IMR-90 (cell line): Measurements from ENCODE around the gene SARNP. TPM values are rescaled to one million over a fixed set of nuclear protein-coding genes. Genes with fewer than 3 reads are reported as not detected.

Experiments used
- ATAC-seq: fragments of 200-7000 bp; cut with Tn5 transposase; 2 replicates; pipeline ENCODE4 v1.9.1; 2020; ENCODE audit warnings: low read depth, mild to moderate bottlenecking, moderate library complexity
- BruUV-seq: library from RNA; stranded (reverse); fragments of 400-500 nt; replicated peaks from 2 replicates; lab custom pipeline; 2021; lab: Mats Ljungman, UMichigan
- CTCF ChIA-PET: fragments of 300-600 bp; formaldehyde crosslinking; extraction: SDS; loops from one replicate; lab custom pipeline; 2021; ENCODE audit warnings: antibody characterized with exemption; lab: Yijun Ruan, JAX
- POLR2A ChIA-PET: fragments of 300-600 bp; sonication (Branson Sonifier 250); formaldehyde crosslinking; loops from one replicate; lab custom pipeline; 2022; ENCODE audit warnings: antibody characterized with exemption; ENCODE audit not compliant: unreplicated experiment; lab: Charles Lee
- DNase-seq: peaks from one replicate; pipeline ENCODE4 v3.0.0; 2013
- H2AFZ ChIP-seq: replicated peaks from 2 replicates; pipeline ENCODE3; 2013; ENCODE audit warnings: low read length, mild to moderate bottlenecking; ENCODE audit not compliant: poor library complexity
- H2AK5ac ChIP-seq: 2 replicates; pipeline ENCODE4 v1.6.1; 2013; ENCODE audit warnings: low read depth, low read length, inconsistent platforms
- H2AK9ac ChIP-seq: replicated peaks from 2 replicates; pipeline ENCODE3; 2013; ENCODE audit warnings: mild to moderate bottlenecking, low read depth, low read length, moderate library complexity; ENCODE audit not compliant: poor library complexity
- H2BK120ac ChIP-seq: 2 replicates; pipeline ENCODE4 v1.6.1; 2013; ENCODE audit warnings: low read depth, low read length, inconsistent platforms
- H2BK15ac ChIP-seq: 3 replicates; pipeline ENCODE4 v1.6.1; 2013; ENCODE audit warnings: low read depth, low read length, inconsistent platforms
- H2BK20ac ChIP-seq: 2 replicates; pipeline ENCODE4 v1.6.1; 2013; ENCODE audit warnings: low read depth, mild to moderate bottlenecking, inconsistent platforms, low read length, moderate library complexity
- H2BK5ac ChIP-seq: 2 replicates; pipeline ENCODE4 v1.6.1; 2013; ENCODE audit warnings: mild to moderate bottlenecking, low read depth, low read length, inconsistent platforms; ENCODE audit not compliant: poor library complexity, severe bottlenecking
- H3K14ac ChIP-seq: replicated peaks from 2 replicates; pipeline ENCODE4 v1.6.1; 2013; ENCODE audit warnings: low read depth, low read length, inconsistent platforms
- H3K18ac ChIP-seq: 2 replicates; pipeline ENCODE4 v1.6.1; 2013; ENCODE audit warnings: low read depth, low read length, control low read depth
- H3K23ac ChIP-seq: 2 replicates; pipeline ENCODE4 v1.6.1; 2013; ENCODE audit warnings: low read depth, low read length, inconsistent platforms
- H3K27ac ChIP-seq: 2 replicates; pipeline ENCODE4 v1.5.1; 2013; ENCODE audit warnings: mild to moderate bottlenecking, control low read depth, low read length; ENCODE audit not compliant: insufficient read depth
- H3K27me3 ChIP-seq: 2 replicates; pipeline ENCODE4 v1.6.1; 2013; ENCODE audit warnings: low read length; ENCODE audit not compliant: control insufficient read depth, insufficient read depth
- H3K36me3 ChIP-seq: 2 replicates; pipeline ENCODE4 v1.6.1; 2013; ENCODE audit warnings: low read length, mixed read lengths; ENCODE audit not compliant: control insufficient read depth, insufficient read depth
- H3K4ac ChIP-seq: 2 replicates; pipeline ENCODE4 v1.6.1; 2013; ENCODE audit warnings: low read depth, low read length, inconsistent platforms
- H3K4me1 ChIP-seq: 2 replicates; pipeline ENCODE4 v1.6.1; 2013; ENCODE audit warnings: low read length, mixed read lengths; ENCODE audit not compliant: control insufficient read depth, insufficient read depth
- H3K4me2 ChIP-seq: 2 replicates; pipeline ENCODE4 v1.6.1; 2013; ENCODE audit warnings: low read depth, mild to moderate bottlenecking, control low read depth, low read length, moderate library complexity
- H3K4me3 ChIP-seq: 2 replicates; pipeline ENCODE4 v1.5.1; 2013; ENCODE audit warnings: low read depth, mild to moderate bottlenecking, control low read depth, low read length, moderate library complexity; ENCODE audit not compliant: insufficient read depth
- H3K56ac ChIP-seq: 2 replicates; pipeline ENCODE4 v1.6.1; 2013; ENCODE audit warnings: low read length, inconsistent platforms; ENCODE audit not compliant: insufficient read depth; ENCODE audit errors: extremely low read depth
- H3K79me1 ChIP-seq, 2 experiments: 2 replicates each; pipeline ENCODE4 v1.6.1; 2013; ENCODE audit warnings: low read length in 2 of 2, inconsistent platforms in 1 of 2, low read depth in 1 of 2
- H3K9ac ChIP-seq: 2 replicates; pipeline ENCODE4 v1.6.1; 2013; ENCODE audit warnings: low read depth, low read length, control low read depth
- H3K9me1 ChIP-seq: 2 replicates; pipeline ENCODE4 v1.6.1; 2013; ENCODE audit warnings: low read length, inconsistent platforms; ENCODE audit not compliant: insufficient read depth
- H3K9me3 ChIP-seq: 2 replicates; pipeline ENCODE4 v1.6.1; 2013; ENCODE audit warnings: low read length; ENCODE audit not compliant: control insufficient read depth, insufficient read depth
- H4K20me1 ChIP-seq: 2 replicates; pipeline ENCODE4 v1.6.1; 2013; ENCODE audit warnings: low read length, inconsistent platforms; ENCODE audit not compliant: insufficient read depth
- H4K5ac ChIP-seq: 2 replicates; pipeline ENCODE4 v1.6.1; 2013; ENCODE audit warnings: mild to moderate bottlenecking, low read depth, low read length, control low read depth
- H4K8ac ChIP-seq, 2 experiments: 2 replicates each; pipeline ENCODE4 v1.6.1; 2013; ENCODE audit warnings: low read depth in 2 of 2, low read length in 2 of 2, control low read depth in 1 of 2, inconsistent platforms in 1 of 2
- H4K91ac ChIP-seq: 2 replicates; pipeline ENCODE4 v1.6.1; 2013; ENCODE audit warnings: low read depth, low read length, inconsistent platforms; ENCODE audit not compliant: insufficient read depth
- BHLHE40 ChIP-seq: fragments of 150-350 bp; IDR thresholded peaks from 2 replicates; pipeline ENCODE4 v1.6.1; 2016; ENCODE audit warnings: mild to moderate bottlenecking, low read depth, low read length
- CHD1 ChIP-seq: IDR thresholded peaks from 2 replicates; pipeline ENCODE4 v1.6.1; 2012; ENCODE audit warnings: low read depth, low read length, improper control_type of control experiment
- FOS ChIP-seq: fragments of 150-350 bp; IDR thresholded peaks from 2 replicates; pipeline ENCODE4 v1.6.1; 2016; ENCODE audit warnings: low read depth, low read length
- MAZ ChIP-seq: IDR thresholded peaks from 2 replicates; pipeline ENCODE4 v1.6.1; 2012; ENCODE audit warnings: low read depth, mild to moderate bottlenecking, low read length, improper control_type of control experiment, moderate library complexity, borderline replicate concordance
- POLR2A ChIP-seq: IDR thresholded peaks from 2 replicates; pipeline ENCODE4 v1.6.1; 2012; ENCODE audit warnings: mild to moderate bottlenecking, low read depth, low read length
- SMC3 ChIP-seq: fragments of 150-350 bp; IDR thresholded peaks from 2 replicates; pipeline ENCODE4 v1.6.1; 2016; ENCODE audit warnings: low read depth, mild to moderate bottlenecking, antibody characterized with exemption, low read length, moderate library complexity
- WGBS, 2 experiments: methylation state at CpG; one replicate each; pipeline versions ENCODE4 v1.1.5 to v1.1.7; 2013; ENCODE audit warnings: missing lambda C conversion rate in 2 of 2; ENCODE audit not compliant: insufficient read length in 1 of 2; ENCODE audit errors: extremely low coverage in 2 of 2; 5-methylcytosine and 5-hydroxymethylcytosine counted together
- dilution Hi-C: fragments of 300-500 bp; cut with HindIII; formaldehyde crosslinking; loops from one replicate; pipeline ENCODE4 v1.14.3; 2018; ENCODE audit warnings: low sequenced_read_pairs; ENCODE audit not compliant: unreplicated experiment
- in situ Hi-C: fragments of 300-500 bp; cut with MboI; formaldehyde crosslinking; loops from 3 replicates; pipeline ENCODE4 v1.14.3; 2019; ENCODE audit warnings: low sequenced_read_pairs, inconsistent platforms, mixed read lengths
- intact Hi-C: fragments of 100-400 bp; cut with micrococcal nuclease; formaldehyde crosslinking; loops from 2 replicates; pipeline ENCODE4 v1.10.0; 2022
- polyA plus RNA-seq, 3 experiments: library from polyadenylated mRNA; depleted of rRNA; stranded (reverse); fragments of >200 nt; gene quantifications; 2 replicates each; pipeline ENCODE4 v1.2.3, GENCODE V29; 2012; ENCODE audit warnings: low replicate concordance in 1 of 3
- total RNA-seq: library from RNA; depleted of rRNA; stranded (reverse); fragments of >200 nt; gene quantifications from 2 replicates; pipeline ENCODE4 v1.2.3, GENCODE V29; 2012
- TF ChIP-seq, protein P1 (sequence below): fragments of 150-350 bp; IDR thresholded peaks from 2 replicates; pipeline ENCODE4 v1.6.1; 2017; ENCODE audit warnings: mild to moderate bottlenecking, antibody characterized with exemption, low read length, low read depth

Gene SARNP
- total and polyA plus RNA-seq, 2 of the 4 experiments (the other 2 are of a cell fraction): 46.8 to 103 TPM

- H2AFZ ChIP-seq: peak overlapping the region; percentile 93
- peak overlapping the region; percentile 99 for H3K23ac ChIP-seq
- no TSS peak for BruUV-seq
- in situ Hi-C loops (no loop called here), intact Hi-C loops (loop anchor here (1.0 kb wide), 1 partner anchor 84 kb away; the partner anchor contains the start of gene DGKA), dilution Hi-C loops (no loop called here)
- H2AK5ac ChIP-seq: peak overlapping the region; percentile 94
- H3K4me2 ChIP-seq: peak overlapping the region; percentile 77
- peak overlapping the region; percentile 83 to 98 for H4K8ac ChIP-seq
- peak overlapping the region; percentile 87 for H3K56ac ChIP-seq
- peak overlapping the region; percentile 88 for H2BK5ac ChIP-seq
- H3K9ac ChIP-seq: peak overlapping the region; percentile 86
- H4K5ac ChIP-seq: peak overlapping the region; percentile 87
- ChIA-PET POLR2A (interaction anchor here (1.0 kb wide), 1 partner anchor 17 kb away, joined by 4 read pairs; no protein-coding TSS in a partner anchor), CTCF (interaction anchor here (1.3 kb wide), 1 partner anchor 82 kb away, joined by 3 read pairs; no protein-coding TSS in a partner anchor)
- peak overlapping the region; percentile 98 for H3K14ac ChIP-seq
- 0% methylated on average over 3 of the region's 6 CpGs; no CpG with 5 or more reads in 1 of the 2 experiments for WGBS, 2 experiments
- H3K9me1 ChIP-seq: peaks cover 16% of the 10 kb centered on the region
- no peaks in the 10 kb centered on the region for H3K36me3 ChIP-seq
- peak; percentile 90 for TF ChIP-seq FOS
- TF ChIP-seq SMC3: 0 out of 2 replicates have a peak, but pooled peaks have one; percentile 9
- TF ChIP-seq POLR2A: peak; percentile 94
- peak; percentile 34 for TF ChIP-seq BHLHE40
- peak; percentile 54 for TF ChIP-seq MAZ
- TF ChIP-seq, protein P1, sequence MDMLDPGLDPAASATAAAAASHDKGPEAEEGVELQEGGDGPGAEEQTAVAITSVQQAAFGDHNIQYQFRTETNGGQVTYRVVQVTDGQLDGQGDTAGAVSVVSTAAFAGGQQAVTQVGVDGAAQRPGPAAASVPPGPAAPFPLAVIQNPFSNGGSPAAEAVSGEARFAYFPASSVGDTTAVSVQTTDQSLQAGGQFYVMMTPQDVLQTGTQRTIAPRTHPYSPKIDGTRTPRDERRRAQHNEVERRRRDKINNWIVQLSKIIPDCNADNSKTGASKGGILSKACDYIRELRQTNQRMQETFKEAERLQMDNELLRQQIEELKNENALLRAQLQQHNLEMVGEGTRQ: no peak
- TF ChIP-seq CHD1: no peak
- peak overlapping the region; percentile 74 for H3K18ac ChIP-seq
- peaks cover 4 to 8% of the 10 kb centered on the region in 2 experiments for H3K79me1 ChIP-seq
- ATAC-seq: peak; percentile 97
- peak overlapping the region; percentile 84; the same call in 2 of the 3 replicates for H2BK15ac ChIP-seq
- H2BK120ac ChIP-seq: peak overlapping the region; percentile 93
- H2AK9ac ChIP-seq: peak overlapping the region; percentile 90
- DNase-seq: peak; percentile 100
- no peaks in the 10 kb centered on the region for H4K20me1 ChIP-seq
- H3K4me3 ChIP-seq: no peak overlapping the region
- H3K4ac ChIP-seq: peak overlapping the region; percentile 98
- H4K91ac ChIP-seq: peak overlapping the region; percentile 92
- peak overlapping the region; percentile 84 for H2BK20ac ChIP-seq
- H3K4me1 ChIP-seq: peaks cover 13% of the 10 kb centered on the region
- H3K27me3 ChIP-seq: no peaks in the 10 kb centered on the region
- no peaks in the 10 kb centered on the region for H3K9me3 ChIP-seq
- H3K27ac ChIP-seq: peak overlapping the region; percentile 91
Observed at GRCh38 chr12:55847603-55848291, 30.2 kb upstream of the SARNP start.
